K562 (cell line): ENCODE measurements around the gene WNK1. TPM values are rescaled to one million over a fixed set of nuclear protein-coding genes. Genes with fewer than 3 reads are reported as not detected.

Source experiments
- BCLAF1 ChIP-seq, 2 experiments: fragments of 450-650 bp in 1 of 2; IDR thresholded peaks; 2 replicates each; pipeline ENCODE4 v1.6.1; 2011 to 2017; ENCODE audit warnings: low read depth in 2 of 2, antibody characterized with exemption in 1 of 2, borderline replicate concordance in 1 of 2, low read length in 1 of 2, mild to moderate bottlenecking in 1 of 2, mixed read lengths in 1 of 2; ENCODE audit not compliant: control insufficient read depth in 1 of 2
- MCM3 ChIP-seq: fragments of 450-650 bp; IDR thresholded peaks from 2 replicates; pipeline ENCODE4 v1.6.1; 2016
- NFIC ChIP-seq: fragments of 450-650 bp; IDR thresholded peaks from 2 replicates; pipeline ENCODE4 v1.6.1; 2017; ENCODE audit warnings: mild to moderate bottlenecking, inconsistent platforms
- PHF21A ChIP-seq: fragments of 450-650 bp; IDR thresholded peaks from 2 replicates; pipeline ENCODE4 v1.6.1; 2017; ENCODE audit warnings: low read depth, borderline replicate concordance
- PML ChIP-seq: IDR thresholded peaks from 2 replicates; pipeline ENCODE4 v1.6.1; 2012; ENCODE audit warnings: low read length, inconsistent platforms
- POLR2B ChIP-seq: fragments of 450-650 bp; IDR thresholded peaks from 2 replicates; pipeline ENCODE4 v1.6.1; 2018; ENCODE audit warnings: low read depth; ENCODE audit not compliant: partially characterized antibody
- PYGO2 ChIP-seq: fragments of 450-650 bp; IDR thresholded peaks from 2 replicates; pipeline ENCODE4 v1.6.1; 2016; ENCODE audit warnings: mild to moderate bottlenecking, missing genetic modification characterization, moderate library complexity, missing compliant biosample characterization
- SUPT5H ChIP-seq: fragments of 450-650 bp; IDR thresholded peaks from 2 replicates; pipeline ENCODE4 v1.6.1; 2016
- TFAM ChIP-seq: fragments of 250-450 bp; sonication (Bioruptor Pico); conservative IDR thresholded peaks from 2 replicates; pipeline ENCODE4 v1.5.0; 2021; ENCODE audit warnings: mild to moderate bottlenecking, moderate library complexity
- THAP12 ChIP-seq: fragments of 250-450 bp; sonication (Bioruptor Pico); IDR thresholded peaks from 2 replicates; pipeline ENCODE4 v1.9.0; 2021; ENCODE audit warnings: mild to moderate bottlenecking, inconsistent platforms
- ZNF184 ChIP-seq: sonication (generic); formaldehyde crosslinking; IDR thresholded peaks from 2 replicates; pipeline ENCODE4 v1.5.0; 2020; ENCODE audit warnings: missing genetic modification reagents
- ZNF354B ChIP-seq: fragments of 250-450 bp; sonication (Bioruptor Pico); IDR thresholded peaks from 2 replicates; pipeline ENCODE4 v1.4.0; 2020
- ZNF583 ChIP-seq: fragments of 250-450 bp; sonication (Bioruptor Pico); IDR thresholded peaks from 2 replicates; pipeline ENCODE4 v1.4.0; 2020
- ZNF740 ChIP-seq, 3 experiments: fragments of 200-800 bp in 1 of 3; sonication (Bioruptor generic) in 1 of 3; sonication (generic) in 1 of 3; formaldehyde crosslinking in 1 of 3; IDR thresholded peaks; 2 replicates each; pipeline versions ENCODE4 v1.6.1 to v1.8.0; 2016 to 2022; ENCODE audit warnings: mild to moderate bottlenecking in 2 of 3, missing compliant biosample characterization in 2 of 3, missing genetic modification characterization in 2 of 3, missing genetic modification reagents in 1 of 3
- polyA plus RNA-seq, 8 experiments: library from polyadenylated mRNA; depleted of rRNA in 4 of 8; stranded (reverse) in 5 of 8; unstranded in 3 of 8; fragments of >200 nt; fragmentation: Nextera tagmentation in 2 of 8; fragmentation: Illumina TruSeq in 1 of 8; extraction: Ambion mirVana in 2 of 8; extraction: Trizol in 1 of 8; gene quantifications; 2 replicates each; pipeline versions ENCODE4 v1.2.1 to v1.2.3, GENCODE V29; 2011 to 2014; ENCODE audit warnings: inconsistent platforms in 1 of 8, missing spikeins in 1 of 8
- total RNA-seq, 7 experiments: library from RNA; depleted of rRNA in 6 of 7; stranded (reverse); fragments of >200 nt in 6 of 7; fragmentation: Illumina TruSeq in 2 of 7; extraction: Trizol in 2 of 7; gene quantifications; 2 replicates each; pipeline versions ENCODE4 v1.2.1 to v1.2.3, GENCODE V29; 2011 to 2021; ENCODE audit warnings: low replicate concordance in 1 of 7
- TF ChIP-seq, protein P1 (sequence below): sonication (generic); formaldehyde crosslinking; IDR thresholded peaks from 2 replicates; pipeline ENCODE4 v1.4.0; 2020; ENCODE audit warnings: mild to moderate bottlenecking, missing genetic modification reagents
- TF ChIP-seq, protein P2 (sequence below): sonication (generic); formaldehyde crosslinking; IDR thresholded peaks from 2 replicates; pipeline ENCODE4 v1.8.1; 2022; ENCODE audit warnings: missing genetic modification reagents
- TF ChIP-seq, protein P3 (sequence below): fragments of 450-650 bp; IDR thresholded peaks from 2 replicates; pipeline ENCODE4 v1.6.1; 2016; ENCODE audit warnings: low read depth, mild to moderate bottlenecking, moderate library complexity

WNK1 gene
- total and polyA plus RNA-seq, 9 of the 15 experiments (the other 6 are each of a cell fraction or from before 2014, with no cell fraction given), result 4.3 to 73.9 (median 31.0) TPM

DNA sequence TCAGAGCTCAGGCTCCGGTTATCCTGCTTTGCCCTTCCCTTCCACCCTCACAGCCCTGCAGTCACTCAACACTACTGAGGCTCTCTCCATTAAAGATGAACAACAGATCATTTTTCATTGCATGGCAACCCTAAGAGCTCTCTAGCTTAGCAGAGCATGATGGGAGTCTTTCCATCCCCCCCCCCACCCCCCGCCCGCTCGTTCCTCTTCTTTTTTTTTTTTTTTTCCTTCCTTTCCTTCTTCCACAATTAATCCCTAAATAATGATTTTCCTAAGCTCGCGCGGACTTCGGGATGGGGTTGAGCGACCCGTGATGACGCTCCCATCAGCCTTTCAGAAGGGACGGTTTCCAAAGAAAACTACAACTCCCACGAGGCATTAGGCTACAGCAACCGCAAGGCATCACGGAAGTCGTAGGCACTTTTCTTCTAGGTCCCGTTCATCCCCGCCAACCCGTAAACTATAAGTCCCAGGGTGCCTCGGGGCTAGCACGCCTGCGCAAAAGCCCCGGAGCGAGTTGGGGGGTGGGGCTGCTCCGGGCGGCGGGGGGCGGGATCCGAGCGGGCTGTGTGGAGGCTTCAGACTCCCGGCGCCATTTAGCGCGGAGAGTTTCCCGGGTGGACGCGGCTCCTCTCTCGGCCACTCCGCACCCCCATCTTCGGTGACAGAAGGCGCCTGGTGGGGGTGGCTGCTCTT, at the start of gene WNK1 (continued):
- TF ChIP-seq, protein P1, sequence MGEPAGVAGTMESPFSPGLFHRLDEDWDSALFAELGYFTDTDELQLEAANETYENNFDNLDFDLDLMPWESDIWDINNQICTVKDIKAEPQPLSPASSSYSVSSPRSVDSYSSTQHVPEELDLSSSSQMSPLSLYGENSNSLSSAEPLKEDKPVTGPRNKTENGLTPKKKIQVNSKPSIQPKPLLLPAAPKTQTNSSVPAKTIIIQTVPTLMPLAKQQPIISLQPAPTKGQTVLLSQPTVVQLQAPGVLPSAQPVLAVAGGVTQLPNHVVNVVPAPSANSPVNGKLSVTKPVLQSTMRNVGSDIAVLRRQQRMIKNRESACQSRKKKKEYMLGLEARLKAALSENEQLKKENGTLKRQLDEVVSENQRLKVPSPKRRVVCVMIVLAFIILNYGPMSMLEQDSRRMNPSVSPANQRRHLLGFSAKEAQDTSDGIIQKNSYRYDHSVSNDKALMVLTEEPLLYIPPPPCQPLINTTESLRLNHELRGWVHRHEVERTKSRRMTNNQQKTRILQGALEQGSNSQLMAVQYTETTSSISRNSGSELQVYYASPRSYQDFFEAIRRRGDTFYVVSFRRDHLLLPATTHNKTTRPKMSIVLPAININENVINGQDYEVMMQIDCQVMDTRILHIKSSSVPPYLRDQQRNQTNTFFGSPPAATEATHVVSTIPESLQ (CRISPR knock-in tag), result no peak
- TF ChIP-seq, protein P2, sequence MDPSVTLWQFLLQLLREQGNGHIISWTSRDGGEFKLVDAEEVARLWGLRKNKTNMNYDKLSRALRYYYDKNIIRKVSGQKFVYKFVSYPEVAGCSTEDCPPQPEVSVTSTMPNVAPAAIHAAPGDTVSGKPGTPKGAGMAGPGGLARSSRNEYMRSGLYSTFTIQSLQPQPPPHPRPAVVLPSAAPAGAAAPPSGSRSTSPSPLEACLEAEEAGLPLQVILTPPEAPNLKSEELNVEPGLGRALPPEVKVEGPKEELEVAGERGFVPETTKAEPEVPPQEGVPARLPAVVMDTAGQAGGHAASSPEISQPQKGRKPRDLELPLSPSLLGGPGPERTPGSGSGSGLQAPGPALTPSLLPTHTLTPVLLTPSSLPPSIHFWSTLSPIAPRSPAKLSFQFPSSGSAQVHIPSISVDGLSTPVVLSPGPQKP (CRISPR knock-in tag), result no peak
- no peak for TF ChIP-seq PHF21A
- TF ChIP-seq THAP12 (CRISPR knock-in tag), result no peak
- peak; percentile 78 for TF ChIP-seq POLR2B
- no peak for TF ChIP-seq MCM3
- no peak for TF ChIP-seq ZNF583
- TF ChIP-seq ZNF184 (CRISPR knock-in tag), result no peak
- no peak for TF ChIP-seq PYGO2 (tag)
- TF ChIP-seq PML, result peak; percentile 63; the same call in 1 of the 2 replicates
- peak; percentile 42; the same call in 1 of the 2 replicates for TF ChIP-seq ZNF740 (CRISPR knock-in tag; IDR thresholded peaks at IDR 0.05)
- TF ChIP-seq ZNF740 (tag; IDR thresholded peaks at IDR 0.05), result peak in 1 of 2 experiments; percentile 72; a peak in 2 of 4 replicates
- TF ChIP-seq BCLAF1 (IDR thresholded peaks at IDR 0.05; ENCODE audit: borderline replicate concordance in 1 of 2, control insufficient read depth in 1 of 2, low read depth in 2 of 2, low read length in 1 of 2), result no peak
- TF ChIP-seq, protein P3, sequence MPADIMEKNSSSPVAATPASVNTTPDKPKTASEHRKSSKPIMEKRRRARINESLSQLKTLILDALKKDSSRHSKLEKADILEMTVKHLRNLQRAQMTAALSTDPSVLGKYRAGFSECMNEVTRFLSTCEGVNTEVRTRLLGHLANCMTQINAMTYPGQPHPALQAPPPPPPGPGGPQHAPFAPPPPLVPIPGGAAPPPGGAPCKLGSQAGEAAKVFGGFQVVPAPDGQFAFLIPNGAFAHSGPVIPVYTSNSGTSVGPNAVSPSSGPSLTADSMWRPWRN, result no peak
- peak; percentile 82 for TF ChIP-seq SUPT5H
- TF ChIP-seq TFAM, result no peak
- no peak for TF ChIP-seq ZNF354B (CRISPR knock-in tag)
- TF ChIP-seq NFIC, result no peak
